GM13976 (cell line): ENCODE measurements around the gene MMAB.

Source experiments
- DNase-seq: peaks from one replicate; pipeline ENCODE4 v3.0.0; 2012; ENCODE audit warnings: low spot score
- CTCF ChIP-seq: IDR thresholded peaks from 2 replicates; pipeline ENCODE4 v1.5.1; 2012; ENCODE audit warnings: borderline replicate concordance, mild to moderate bottlenecking; ENCODE audit not compliant: insufficient read depth; ENCODE audit errors: extremely low read depth, missing control alignments, control extremely low read depth
- in situ Hi-C: fragments of 300-500 bp; cut with MboI; formaldehyde crosslinking; loops from one replicate; pipeline ENCODE4 v1.12.0; 2022; ENCODE audit warnings: low sequenced_read_pairs, mixed read lengths, inconsistent platforms; ENCODE audit not compliant: unreplicated experiment

MMAB gene

DNA sequence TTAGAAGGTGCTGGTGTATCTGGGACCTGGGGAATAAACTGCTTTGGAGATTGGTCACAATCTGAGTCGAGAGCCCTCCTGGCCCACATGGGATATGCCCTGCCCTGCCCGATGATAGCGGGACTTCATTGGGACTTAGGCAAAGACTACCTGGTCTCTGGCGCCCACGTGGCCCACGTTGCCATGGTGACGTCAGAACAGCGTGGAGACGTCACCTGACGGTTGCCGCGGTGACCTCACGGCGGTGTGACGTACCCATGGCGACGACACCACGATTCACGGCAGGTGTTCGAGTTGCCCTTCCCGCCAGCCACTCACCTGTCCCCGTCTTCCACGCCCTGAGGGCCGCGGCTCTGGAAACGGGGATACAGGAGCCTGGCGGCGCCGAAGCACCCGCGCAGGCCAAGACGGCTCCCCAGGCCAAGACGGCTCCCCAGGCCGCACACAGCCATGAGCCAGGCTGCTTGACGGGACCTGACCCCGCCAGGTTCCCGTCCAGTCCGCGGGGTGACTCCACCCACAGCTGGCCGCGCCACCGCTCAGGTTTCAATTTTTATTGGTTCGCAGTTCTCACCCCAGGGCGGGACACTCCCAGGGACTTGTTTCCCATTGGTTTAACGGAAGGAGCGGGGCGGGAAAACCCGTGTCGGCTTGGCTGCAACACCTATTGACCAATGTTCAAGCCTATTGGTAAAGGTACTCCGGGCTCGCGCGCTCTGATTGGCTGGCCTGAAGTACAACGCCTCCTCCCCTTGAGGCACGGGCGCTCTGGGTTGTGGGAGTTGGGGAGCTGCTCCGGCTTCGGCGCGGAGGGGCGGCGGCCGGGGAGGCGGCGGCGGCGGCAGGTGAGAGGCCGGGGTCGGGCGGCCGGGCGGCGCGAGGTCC lies at the start of gene MMAB, which contains the start of gene MVK:
MMAB (minus strand) TSS at position 476 of the 885 bp plus-strand sequence; CDS start at position 452, 24 bp downstream.
MVK (plus strand) TSS at position 766 of the 885 bp plus-strand sequence. CDS start 1,029 bp downstream, outside the sequence.
- DNase-seq = peak; percentile 99
- in situ Hi-C loops = no loop called here
- TF ChIP-seq CTCF = no peak

DNA sequence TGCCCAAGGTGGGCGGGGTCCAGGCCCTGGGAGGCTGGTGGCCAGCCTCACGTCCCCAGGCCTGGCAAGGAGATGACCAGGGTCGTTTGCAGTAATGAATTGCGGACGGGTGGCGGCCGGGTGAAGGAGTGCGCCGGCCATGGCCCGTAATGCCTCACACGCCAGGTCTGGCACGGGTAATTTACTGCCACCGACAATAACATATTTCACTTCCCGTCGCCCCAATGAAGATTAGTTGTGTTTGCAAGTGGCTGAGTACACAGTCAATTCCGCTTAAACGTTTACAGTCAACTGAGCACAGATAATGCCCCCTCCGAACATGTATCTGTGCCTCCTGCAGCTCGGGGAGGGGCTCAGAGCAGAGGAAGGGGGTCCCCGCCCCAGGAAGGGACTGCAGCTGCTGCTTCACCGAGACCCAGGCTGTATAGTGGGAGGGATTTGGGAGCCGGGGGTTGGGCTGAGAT lies 48.6 kb upstream of the MMAB start:
- in situ Hi-C loops = no loop called here
- TF ChIP-seq CTCF = no peak
- no peak for DNase-seq

GRCh38 chr12:109621211-109621694 lies 47.9 kb upstream of the MMAB start:
- in situ Hi-C loops = no loop called here
- no peak for DNase-seq
- no peak for TF ChIP-seq CTCF

DNA sequence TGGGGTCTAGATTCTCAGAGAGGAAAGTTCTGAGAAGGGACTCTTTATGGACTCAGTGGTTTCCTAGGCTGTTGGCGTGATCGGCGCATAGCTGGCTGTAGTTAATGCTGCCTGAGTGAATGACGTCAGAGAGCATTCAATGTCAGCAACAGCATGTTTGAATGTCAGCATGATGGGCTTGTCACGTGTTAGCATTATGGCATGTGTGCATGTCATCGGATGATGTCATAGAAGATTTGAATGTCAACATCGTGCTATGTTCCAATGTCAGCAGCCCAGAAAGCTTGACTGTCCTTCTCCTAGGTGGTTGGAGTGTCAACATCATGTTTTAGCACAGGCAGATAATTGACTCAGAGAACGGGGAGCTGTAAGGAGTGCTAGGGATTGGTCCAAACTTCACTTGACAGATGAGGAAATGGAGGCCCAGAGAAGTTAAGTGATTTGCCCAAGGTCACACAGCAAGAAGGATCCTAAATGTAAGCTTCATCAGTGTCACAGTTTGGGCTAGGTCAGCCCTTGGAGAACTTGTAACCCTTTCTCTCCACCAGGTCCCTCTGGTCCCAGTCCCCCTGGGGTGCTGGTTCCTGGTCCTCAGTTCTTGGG lies 45.8 kb upstream of the MMAB start:
- DNase-seq = no peak
- in situ Hi-C loops = no loop called here
- no peak for TF ChIP-seq CTCF

DNA sequence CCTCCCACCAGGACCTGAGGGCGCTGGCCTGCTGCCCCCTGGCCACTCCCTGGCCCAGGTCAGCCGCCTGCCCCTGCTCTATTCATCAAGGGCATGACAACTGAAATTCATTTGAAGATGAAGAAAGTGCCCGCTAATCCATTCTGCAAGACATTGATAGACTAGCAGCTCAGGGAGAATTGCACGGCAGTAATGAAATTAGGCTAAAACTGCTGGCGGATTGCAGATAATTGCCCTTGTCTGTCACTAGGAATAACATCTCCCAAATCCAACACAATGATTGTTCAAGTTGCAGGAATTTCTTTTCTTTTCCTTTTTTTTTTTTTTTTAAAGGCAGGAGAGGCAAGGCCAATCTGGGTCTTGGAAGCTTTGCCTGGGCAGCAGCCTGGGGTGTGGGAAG lies 44.8 kb upstream of the MMAB start:
- DNase-seq = no peak
- in situ Hi-C loops = no loop called here
- TF ChIP-seq CTCF = no peak

DNA sequence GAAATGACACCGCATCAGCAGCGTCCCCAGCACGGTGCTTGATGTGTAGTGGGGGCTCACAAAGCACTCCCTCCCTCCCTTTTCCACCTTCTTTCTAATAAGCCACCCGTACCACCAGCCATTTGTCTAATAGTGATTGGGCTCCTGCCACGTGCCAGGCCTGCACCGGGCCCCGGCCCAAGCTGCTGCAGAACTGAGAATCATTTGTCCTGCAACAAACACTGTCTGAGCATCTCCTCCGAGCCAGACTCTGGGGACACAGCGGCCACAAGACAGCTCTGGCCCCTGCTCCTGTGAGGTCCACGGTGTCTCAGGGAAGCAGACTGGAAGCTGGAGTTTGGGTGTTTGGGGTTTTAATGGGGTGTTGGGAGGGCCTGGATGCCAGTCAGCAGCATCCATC lies 44.2 kb upstream of the MMAB start:
- TF ChIP-seq CTCF = no peak
- in situ Hi-C loops = no loop called here
- no peak for DNase-seq
